ENCODE measurements around the gene PDIA2. TPM values are rescaled to one million over a fixed set of nuclear protein-coding genes. Genes with fewer than 3 reads are reported as not detected.

Gene PDIA2
- total and polyA plus RNA-seq, 10 of the 15 experiments (the other 5 are each of a cell fraction or from before 2014, with no cell fraction given) = 0.11 to 0.36 TPM; not detected in 8

GRCh38 chr16:273547-274421 is 9.2 kb upstream of the PDIA2 start (continued):
- TF ChIP-seq CHD4 (IDR thresholded peaks at IDR 0.05) (no peak), ZBTB11 (CRISPR knock-in tag; IDR thresholded peaks at IDR 0.05) (no peak), MAX (IDR thresholded peaks at IDR 0.05; ENCODE audit: low read depth, low read length) (no peak), CBX3 (IDR thresholded peaks at IDR 0.05; ENCODE audit: borderline replicate concordance, low read depth) (no peak), SREBF1 (IDR thresholded peaks at IDR 0.05; ENCODE audit: low read length) (no peak), RFX5 (IDR thresholded peaks at IDR 0.05; ENCODE audit: low read depth, low read length) (no peak), TARDBP (IDR thresholded peaks at IDR 0.05; ENCODE audit: borderline replicate concordance) (no peak)

GRCh38 chr16:275041-275641 is 7.8 kb upstream of the PDIA2 start:
- in situ Hi-C loops (cut with MboI) = no loop called here
- no peak for DNase-seq (ENCODE audit: low read depth, low spot score)
- ChIA-PET POLR2A (no interaction called here), RAD21 (ENCODE audit: unreplicated experiment) (no interaction called here), SMC1A (ENCODE audit: uncharacterized antibody, unreplicated experiment) (no interaction called here), CTCF (no interaction called here)
- Histone ChIP-seq H3K27ac (ENCODE audit: control insufficient read depth, insufficient read depth) (no peak overlapping the region), H3K27me3 (replicated peaks in 1 of 2; ENCODE audit: control insufficient read depth in 2 of 2, insufficient read depth in 2 of 2, low read length in 1 of 2) (peaks cover 0 to 3% of the 10 kb centered on the region in 2 experiments; a peak in 2 of 4 replicates), H4K20me1 (ENCODE audit: control insufficient read depth, insufficient read depth) (no peaks in the 10 kb centered on the region), H3K4me1 (ENCODE audit: control insufficient read depth, insufficient read depth, low read length) (no peaks in the 10 kb centered on the region), H3K79me2 (ENCODE audit: control insufficient read depth, insufficient read depth, low read length) (no peaks in the 10 kb centered on the region), H3K4me2 (ENCODE audit: control insufficient read depth, insufficient read depth) (peak overlapping the region; percentile 42; the same call in 1 of the 2 replicates), H3K4me3 (no peak overlapping the region), H3K9ac (ENCODE audit: control insufficient read depth, insufficient read depth, low read length) (no peak overlapping the region), H2AFZ (ENCODE audit: control insufficient read depth, low read depth, low read length) (no peak overlapping the region), H3K9me3 (replicated peaks; ENCODE audit: control insufficient read depth, insufficient read depth, low read length) (no peaks in the 10 kb centered on the region), H3K36me3 (ENCODE audit: control insufficient read depth in 2 of 2, insufficient read depth in 2 of 2, low read length in 1 of 2) (no peaks in the 10 kb centered on the region)
- WGBS (ENCODE audit: insufficient coverage, insufficient replicate concordance, low lambda C conversion rate, missing lambda C conversion rate) = 4% methylated on average over 51 of the region's 58 CpGs
- intact Hi-C loops (cut with micrococcal nuclease; ENCODE audit: unreplicated experiment) = no loop called here
- peak; percentile 21; the same call in 1 of the 3 replicates for ATAC-seq
- no TSS peak for BruUV-seq (replicated peaks)
- peak; percentile 73 for TF ChIP-seq SUZ12 (IDR thresholded peaks at IDR 0.05; ENCODE audit: unreplicated experiment)
- TF ChIP-seq IKZF2 (IDR thresholded peaks at IDR 0.05) = no peak
- TF ChIP-seq FOXM1 (IDR thresholded peaks at IDR 0.05; ENCODE audit: low read depth, low read length) = no peak
- TF ChIP-seq HDAC6 (IDR thresholded peaks at IDR 0.05; ENCODE audit: unreplicated experiment) = peak; percentile 86
- no peak for TF ChIP-seq E4F1 (IDR thresholded peaks at IDR 0.05; ENCODE audit: borderline replicate concordance, partially characterized antibody)
- no peak for TF ChIP-seq YBX1 (IDR thresholded peaks at IDR 0.05)
- no peak for TF ChIP-seq SMARCA5 (IDR thresholded peaks at IDR 0.05)
- FAIRE-seq = no peak
